ENCODE data around the gene CLEC4F.

DNA sequence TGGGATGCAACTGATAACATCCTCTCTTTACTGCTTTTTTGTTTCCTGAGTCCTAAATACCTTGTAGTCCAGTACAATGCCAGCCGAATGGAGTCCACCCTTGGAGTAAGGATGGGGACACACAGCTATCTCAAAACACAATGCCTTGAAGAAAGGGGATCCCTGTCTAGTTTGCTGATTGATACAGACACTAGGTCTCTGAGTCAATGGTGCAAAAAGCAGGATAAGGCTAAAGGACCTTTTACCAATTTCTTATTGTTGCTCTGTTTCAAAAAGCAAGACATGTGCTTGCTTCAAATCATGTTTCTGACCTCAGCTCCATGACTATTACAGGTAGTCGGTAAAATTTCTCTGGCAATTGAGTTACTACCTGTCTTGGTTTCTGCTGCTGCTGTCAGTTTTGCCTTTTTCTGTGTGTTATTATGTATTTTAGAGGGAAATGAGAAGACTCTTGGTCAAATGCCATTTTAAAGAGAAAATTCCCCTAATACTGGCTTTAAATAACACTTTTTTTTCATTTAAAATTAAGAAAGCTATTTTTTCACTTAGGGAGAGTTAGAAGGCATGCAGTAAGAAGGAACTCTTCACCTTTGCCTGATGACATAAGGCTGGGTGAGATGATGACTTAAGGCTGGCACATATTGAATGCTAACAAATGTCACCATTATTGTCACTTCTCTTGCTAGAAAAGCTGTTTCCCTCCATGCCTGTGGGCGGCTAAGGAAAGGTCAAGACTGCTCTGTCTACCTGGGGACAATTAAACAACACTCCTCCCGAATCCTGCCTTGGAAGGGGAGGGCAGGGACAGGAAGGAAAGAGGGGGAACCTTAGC is 25.0 kb downstream of the CLEC4F start:
- TF ChIP-seq POLR2AphosphoS5 (IDR thresholded peaks at IDR 0.05) (no peak), POLR2A (IDR thresholded peaks at IDR 0.05) (no peak)
- TF ChIP-seq, protein P1, sequence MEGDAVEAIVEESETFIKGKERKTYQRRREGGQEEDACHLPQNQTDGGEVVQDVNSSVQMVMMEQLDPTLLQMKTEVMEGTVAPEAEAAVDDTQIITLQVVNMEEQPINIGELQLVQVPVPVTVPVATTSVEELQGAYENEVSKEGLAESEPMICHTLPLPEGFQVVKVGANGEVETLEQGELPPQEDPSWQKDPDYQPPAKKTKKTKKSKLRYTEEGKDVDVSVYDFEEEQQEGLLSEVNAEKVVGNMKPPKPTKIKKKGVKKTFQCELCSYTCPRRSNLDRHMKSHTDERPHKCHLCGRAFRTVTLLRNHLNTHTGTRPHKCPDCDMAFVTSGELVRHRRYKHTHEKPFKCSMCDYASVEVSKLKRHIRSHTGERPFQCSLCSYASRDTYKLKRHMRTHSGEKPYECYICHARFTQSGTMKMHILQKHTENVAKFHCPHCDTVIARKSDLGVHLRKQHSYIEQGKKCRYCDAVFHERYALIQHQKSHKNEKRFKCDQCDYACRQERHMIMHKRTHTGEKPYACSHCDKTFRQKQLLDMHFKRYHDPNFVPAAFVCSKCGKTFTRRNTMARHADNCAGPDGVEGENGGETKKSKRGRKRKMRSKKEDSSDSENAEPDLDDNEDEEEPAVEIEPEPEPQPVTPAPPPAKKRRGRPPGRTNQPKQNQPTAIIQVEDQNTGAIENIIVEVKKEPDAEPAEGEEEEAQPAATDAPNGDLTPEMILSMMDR (IDR thresholded peaks at IDR 0.05): no peak
